Activated CD4-positive, alpha-beta T cell treated with anti-CD3 and anti-CD28 coated beads, Interleukin-2, Interleukin-6, amounts not matched to agents 100 ng/mL and 50 ng/mL, durations not matched to agents 16 hours and 8 hours (primary cell): ENCODE measurements around the gene RBP7.

ENCODE experiments used
- DNase-seq: peaks from one replicate; pipeline ENCODE4 v3.0.0-alpha.2; 2020

The RBP7 gene

DNA sequence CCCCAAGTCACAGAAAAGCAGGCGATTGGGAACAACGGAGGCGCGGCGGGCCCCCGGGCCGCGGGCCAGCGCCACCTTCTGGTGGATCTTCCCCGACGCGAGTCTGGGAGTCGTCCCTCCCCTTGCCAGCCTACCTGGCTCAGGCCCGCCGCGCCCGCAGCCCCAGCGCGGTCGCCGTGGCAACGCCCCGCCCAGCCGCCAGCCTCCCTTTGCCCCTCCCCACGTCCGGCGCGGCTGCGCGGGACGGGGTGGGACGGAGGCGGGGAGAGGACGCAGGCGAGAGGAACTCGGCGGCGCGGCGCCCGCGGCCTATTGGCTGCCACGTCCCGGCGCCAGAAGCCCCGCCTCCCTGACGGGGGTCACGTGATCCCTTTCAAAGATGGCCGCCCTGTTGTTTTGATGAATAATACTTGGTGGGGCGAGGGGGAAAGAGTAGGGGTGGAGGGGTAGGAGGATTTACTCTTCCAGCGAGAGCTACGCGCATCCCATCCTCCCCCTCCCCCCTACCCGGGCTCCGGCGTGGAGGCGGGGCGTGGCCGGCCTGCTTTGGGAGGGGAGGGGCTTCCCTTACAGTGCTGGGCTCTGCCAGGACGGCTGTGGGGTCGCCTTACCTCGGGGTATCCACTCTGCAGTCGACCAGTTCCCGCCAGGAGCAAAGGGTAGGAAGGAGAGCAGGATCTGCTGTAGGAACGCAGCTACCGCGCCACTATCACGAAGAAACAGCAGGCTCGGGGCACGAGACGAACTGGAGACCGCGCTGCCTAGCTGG lies 35.7 kb downstream of the RBP7 start, which contains the start of gene UBE4B:
Gene UBE4B (plus strand): TSS at position 369 of the 769 bp plus-strand sequence. CDS start 713 bp downstream, outside the sequence.
- peak; percentile 99 for DNase-seq

DNA sequence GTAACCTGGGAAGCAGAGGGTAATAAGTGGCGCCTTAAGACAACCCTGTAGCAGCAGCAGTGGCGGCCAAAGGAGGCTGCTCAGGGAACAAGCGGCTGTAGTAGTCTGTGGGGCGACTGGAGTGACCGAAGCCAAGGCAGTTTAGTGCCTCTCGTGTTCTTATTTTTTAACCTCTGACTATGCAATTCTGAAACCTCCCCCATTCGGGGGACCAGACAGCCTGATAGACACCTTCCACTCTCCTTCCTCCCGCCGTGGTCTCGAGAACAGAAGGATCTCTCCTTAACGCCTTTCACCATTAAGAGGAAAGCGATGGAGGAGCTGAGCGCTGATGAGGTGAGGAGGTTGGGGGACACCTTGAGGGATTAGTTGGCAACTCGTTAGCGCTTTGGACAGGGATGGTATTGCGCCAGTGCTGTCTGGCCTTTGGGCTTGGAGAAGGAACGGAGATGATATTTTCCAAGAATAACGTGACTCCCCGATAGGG lies 36.4 kb downstream of the RBP7 start:
- peak; percentile 37 for DNase-seq

GRCh38 chr1:10042746-10043145 lies 45.7 kb downstream of the RBP7 start:
- no peak for DNase-seq

- no peak for DNase-seq
These were observed 48.7 kb downstream of the RBP7 start for GRCh38 chr1:10045480-10046355.

DNA sequence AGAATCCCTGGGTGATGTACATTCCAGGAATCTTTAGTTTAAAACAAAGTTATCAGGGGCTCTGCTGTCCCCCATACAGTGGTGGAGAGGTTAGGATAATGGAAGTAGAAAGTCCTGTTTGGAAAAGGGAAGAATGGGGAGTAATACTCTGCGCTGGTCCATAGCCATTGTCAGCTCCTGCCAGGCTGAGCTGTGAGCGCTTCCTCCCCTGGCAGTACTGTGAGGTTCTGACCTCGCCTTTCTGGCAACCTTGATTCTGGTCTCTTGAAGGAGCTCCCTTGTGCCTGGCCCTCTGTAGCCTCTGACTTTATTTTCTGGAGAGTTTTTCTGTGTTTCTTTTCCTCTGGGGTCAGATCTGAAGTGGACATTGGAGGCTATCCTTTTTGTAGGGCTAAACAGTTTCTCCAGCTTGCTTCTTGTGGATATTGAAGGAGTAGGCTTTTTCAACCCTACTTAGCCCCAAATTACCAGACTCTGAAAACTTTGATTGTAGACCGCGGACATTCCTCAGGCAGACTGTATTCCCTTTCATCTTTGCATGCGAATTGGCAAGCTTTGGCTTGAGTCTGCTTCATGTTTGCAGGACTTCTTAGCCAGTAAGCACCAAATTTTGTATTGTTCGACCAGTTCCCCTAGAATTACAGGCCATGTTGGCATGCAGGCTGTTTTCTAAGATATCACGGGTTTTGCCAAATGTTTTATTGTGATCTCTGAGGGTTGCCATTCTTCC lies 49.5 kb downstream of the RBP7 start:
- DNase-seq = no peak

GRCh38 chr1:10048601-10049000 lies 51.6 kb downstream of the RBP7 start:
- no peak for DNase-seq

- no peak for DNase-seq
These were observed 53.6 kb downstream of the RBP7 start for GRCh38 chr1:10050611-10051010.

DNA sequence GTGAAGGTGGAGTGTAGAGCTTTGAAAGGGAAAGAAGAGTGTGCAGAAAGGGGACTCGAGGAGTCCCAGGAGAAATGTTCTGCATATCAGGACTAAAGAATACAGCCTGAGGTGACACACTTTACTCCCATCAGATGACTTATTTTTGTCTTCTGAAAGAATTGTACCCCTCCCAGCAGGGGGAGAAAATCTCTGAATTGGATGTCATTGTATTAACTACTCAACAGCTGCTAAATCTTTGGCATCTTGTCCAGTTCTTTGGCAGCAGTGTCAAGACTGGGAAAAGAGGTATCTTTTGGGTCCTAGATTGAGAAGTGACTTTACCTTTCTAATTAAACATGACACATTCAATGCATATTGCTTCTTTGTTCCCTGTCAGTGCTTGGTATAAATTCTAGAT lies 54.6 kb downstream of the RBP7 start:
- no peak for DNase-seq

GRCh38 chr1:10052347-10052746 lies 55.3 kb downstream of the RBP7 start:
- DNase-seq = no peak

- no peak for DNase-seq
These were observed 57.4 kb downstream of the RBP7 start for GRCh38 chr1:10054465-10054864.

DNA sequence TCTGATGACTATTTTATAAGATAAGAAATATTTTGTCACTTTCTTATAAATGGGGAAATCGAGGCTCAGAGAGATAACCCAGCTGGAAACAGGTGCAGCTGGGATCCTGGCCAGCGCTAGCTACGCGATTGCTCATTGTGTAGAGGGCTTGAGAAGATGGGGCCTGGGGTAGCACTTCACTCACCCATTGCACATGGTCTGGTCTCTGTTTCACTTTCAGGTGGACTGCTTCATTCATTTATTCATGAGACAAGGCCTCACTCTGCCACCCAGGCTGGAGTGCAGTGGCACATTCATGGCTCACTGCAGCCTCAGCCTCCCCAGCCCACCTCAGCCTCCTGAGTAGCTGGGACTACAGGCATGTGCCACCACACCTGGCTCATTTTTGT lies 59.6 kb downstream of the RBP7 start:
- DNase-seq = no peak

DNA sequence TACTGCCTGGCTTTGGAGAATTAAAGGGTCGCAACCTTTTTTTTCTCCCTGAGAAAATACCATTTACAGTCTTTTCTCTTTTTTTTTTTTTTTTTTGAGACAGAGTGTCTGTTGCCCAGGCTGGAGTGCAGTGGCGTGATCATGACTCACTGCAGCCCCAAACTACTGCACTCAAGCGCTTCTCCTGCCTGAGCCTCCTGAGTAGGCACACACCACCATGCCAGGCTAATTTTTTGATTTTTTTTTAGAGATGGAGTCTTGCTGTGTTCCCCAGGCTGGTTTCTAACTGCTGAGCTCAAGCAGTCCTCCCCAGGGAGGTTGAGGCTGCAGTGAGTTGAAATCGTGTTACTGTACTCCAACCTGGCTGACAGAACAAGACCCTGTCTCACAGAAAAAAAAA lies 60.3 kb downstream of the RBP7 start:
- no peak for DNase-seq

DNA sequence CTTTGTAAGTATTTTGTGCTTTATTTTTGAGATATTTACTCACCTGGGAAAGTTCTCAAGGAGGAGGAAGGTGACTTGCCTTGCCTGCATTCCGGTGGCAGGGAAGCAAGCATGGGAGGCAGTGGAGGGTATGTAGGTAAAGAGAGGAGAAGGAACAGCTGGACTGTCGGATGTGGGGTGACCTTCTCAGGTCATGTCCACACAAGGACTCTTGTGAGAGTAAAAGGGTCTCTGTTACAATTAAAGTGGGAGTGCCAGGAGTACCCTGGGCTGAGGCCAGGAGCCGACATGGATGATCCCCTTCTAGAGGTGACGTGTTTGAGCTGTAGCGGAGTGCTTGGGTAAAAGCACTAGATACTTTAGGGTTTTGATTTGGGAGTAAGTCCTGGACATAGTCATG lies 60.8 kb downstream of the RBP7 start:
- no peak for DNase-seq

GRCh38 chr1:10059342-10059718 lies 62.3 kb downstream of the RBP7 start:
- no peak for DNase-seq

DNA sequence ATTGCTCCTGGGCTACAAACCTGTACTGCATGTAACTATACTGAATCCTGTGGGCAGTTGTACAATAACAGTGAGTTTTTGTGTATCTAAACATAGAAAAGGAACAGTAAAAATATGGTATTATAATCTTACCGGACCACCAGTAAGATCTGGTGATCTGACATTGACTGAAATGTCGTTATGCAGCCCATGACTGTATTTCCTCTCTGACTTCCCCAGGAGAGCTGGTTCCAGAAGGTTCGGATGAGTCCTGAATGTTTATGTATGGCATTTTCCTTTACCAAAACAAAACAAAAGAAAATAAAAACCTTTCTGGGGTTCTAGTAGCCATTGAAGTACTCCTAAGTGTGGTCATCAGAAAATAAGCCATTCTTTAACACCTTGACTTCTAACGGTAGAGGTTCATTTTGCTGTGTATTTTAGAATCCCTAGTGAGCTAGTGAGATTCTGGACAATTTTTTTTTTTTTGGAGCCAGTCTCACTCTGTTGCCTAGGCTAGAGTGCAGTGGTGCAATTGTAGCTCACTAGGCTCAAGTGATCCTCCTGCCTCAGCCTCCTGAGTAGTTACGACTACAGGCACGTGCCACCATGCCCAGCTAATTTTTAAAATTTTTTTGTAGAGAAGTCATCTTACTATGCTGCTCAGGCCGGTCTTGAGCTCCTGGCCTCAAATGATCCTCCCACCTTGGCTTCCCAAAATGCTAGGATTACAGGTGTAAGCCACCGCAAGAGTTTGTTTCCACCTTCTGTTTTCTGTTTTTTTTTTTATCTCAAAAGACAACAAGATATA lies 63.5 kb downstream of the RBP7 start:
- no peak for DNase-seq

DNA sequence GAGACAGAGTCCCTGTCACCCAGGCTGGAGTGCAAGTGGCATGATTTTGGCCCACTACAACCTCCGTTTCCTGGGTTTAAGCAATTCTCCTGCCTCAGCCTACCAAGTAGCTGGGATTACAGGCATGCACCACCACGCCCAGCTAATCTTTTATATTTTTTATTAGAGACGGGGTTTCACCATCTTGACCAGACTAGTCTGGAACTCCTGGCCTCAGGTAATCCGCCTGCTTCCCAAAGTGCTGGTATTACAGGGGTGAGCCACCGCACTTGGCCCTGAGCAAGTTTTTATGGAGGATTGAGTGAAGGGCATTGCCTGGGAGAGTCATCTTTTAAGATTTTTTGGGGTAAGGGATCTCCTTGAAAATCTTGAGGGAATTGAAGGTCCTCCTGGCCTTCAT lies 64.2 kb downstream of the RBP7 start:
- no peak for DNase-seq

- DNase-seq = no peak
These were observed 66.8 kb downstream of the RBP7 start for GRCh38 chr1:10063878-10064277.

GRCh38 chr1:10064416-10065343 lies 67.7 kb downstream of the RBP7 start:
- peak; percentile 8 for DNase-seq

- DNase-seq = no peak
These were observed 68.3 kb downstream of the RBP7 start for GRCh38 chr1:10065344-10065685.
